MG63 (cell line): ENCODE measurements around the gene PANK2. TPM values are rescaled to one million over a fixed set of nuclear protein-coding genes. Genes with fewer than 3 reads are reported as not detected.
A peak's percentile ranks its signal among the peaks of the same experiment; 100 is the strongest.

Source experiments
- DNase-seq: peaks from one replicate; pipeline ENCODE4 v3.0.0-alpha.2; 2020
- H3K27me3 ChIP-seq: fragments of 250-450 bp; sonication (Bioruptor Pico); 2 replicates; pipeline ENCODE4 v1.5.1; 2020; ENCODE audit warnings: mild to moderate bottlenecking, moderate library complexity
- H3K36me3 ChIP-seq: fragments of 250-450 bp; sonication (Bioruptor Pico); 2 replicates; pipeline ENCODE4 v1.5.1; 2020; ENCODE audit warnings: mild to moderate bottlenecking, moderate library complexity
- H3K4me3 ChIP-seq: fragments of 250-450 bp; sonication (Bioruptor Pico); 2 replicates; pipeline ENCODE4 v1.5.1; 2020; ENCODE audit warnings: mild to moderate bottlenecking, moderate library complexity
- H3K9me3 ChIP-seq: fragments of 250-450 bp; sonication (Bioruptor Pico); 2 replicates; pipeline ENCODE4 v1.5.1; 2020; ENCODE audit warnings: mild to moderate bottlenecking, moderate library complexity
- total RNA-seq: library from RNA; depleted of rRNA; stranded (reverse); fragments of >200 nt; shearing (Covaris generic); gene quantifications from 2 replicates; pipeline ENCODE4 v1.2.3, GENCODE V29; 2014; ENCODE audit warnings: low replicate concordance

The PANK2 gene
- total RNA-seq, 1 experiment from 2014 or later, result 31.4 TPM

- peaks cover 45% of the 10 kb centered on the region for H3K36me3 ChIP-seq
- no peak overlapping the region for H3K4me3 ChIP-seq
- no peaks in the 10 kb centered on the region for H3K27me3 ChIP-seq
- H3K9me3 ChIP-seq, result no peaks in the 10 kb centered on the region
- DNase-seq, result no peak
These were observed 20.8 kb downstream of the PANK2 start for GRCh38 chr20:3909952-3910366.

GRCh38 chr20:3910853-3911252 lies 21.7 kb downstream of the PANK2 start:
- Histone ChIP-seq H3K27me3 (no peaks in the 10 kb centered on the region), H3K4me3 (no peak overlapping the region), H3K9me3 (no peaks in the 10 kb centered on the region), H3K36me3 (peaks cover 46% of the 10 kb centered on the region)
- DNase-seq, result no peak

DNA sequence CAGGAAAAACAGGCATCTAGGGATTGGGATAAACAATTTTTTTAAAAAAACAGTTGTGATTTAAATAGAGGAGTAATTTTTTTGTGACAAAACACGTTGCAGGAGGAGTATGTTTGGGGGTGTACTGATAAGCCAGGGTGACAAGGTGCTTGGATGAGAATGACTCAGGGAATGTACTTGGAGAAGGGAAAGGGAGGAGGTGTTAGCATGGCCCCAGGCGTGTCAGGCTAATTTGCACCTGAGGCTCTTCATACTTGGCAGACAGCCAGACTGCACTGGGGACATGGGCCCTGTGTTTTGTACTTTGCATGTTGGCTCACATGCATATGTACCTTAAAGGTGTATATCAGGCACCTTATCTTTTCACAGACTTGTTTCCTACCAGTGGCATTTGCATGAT lies 22.8 kb downstream of the PANK2 start:
- Histone ChIP-seq H3K4me3 (no peak overlapping the region), H3K9me3 (no peaks in the 10 kb centered on the region), H3K27me3 (no peaks in the 10 kb centered on the region), H3K36me3 (peaks cover 50% of the 10 kb centered on the region)
- no peak for DNase-seq

GRCh38 chr20:3914446-3914845 lies 25.3 kb downstream of the PANK2 start:
- H3K36me3 ChIP-seq, result peaks cover 52% of the 10 kb centered on the region

DNA sequence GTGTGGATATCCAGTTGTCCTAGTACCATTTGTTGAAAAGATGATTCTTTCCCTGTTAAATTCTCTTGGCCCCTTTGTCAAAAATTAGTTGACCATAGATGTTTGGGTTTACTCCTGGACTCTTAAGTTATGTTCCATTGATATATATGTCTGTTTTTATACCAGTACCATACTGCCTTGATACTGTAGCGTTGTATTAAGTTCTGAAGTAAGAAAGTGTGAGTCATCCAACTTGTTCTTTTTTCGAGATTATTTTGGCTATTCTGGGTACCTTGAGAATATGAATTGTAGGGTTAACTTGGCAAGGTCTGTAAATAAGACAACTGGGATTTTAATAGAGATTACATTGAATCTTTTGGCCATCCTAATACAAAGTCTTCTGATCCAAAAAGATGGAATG lies 26.5 kb downstream of the PANK2 start:
- Histone ChIP-seq H3K27me3 (no peaks in the 10 kb centered on the region), H3K36me3 (peaks cover 50% of the 10 kb centered on the region), H3K9me3 (no peaks in the 10 kb centered on the region), H3K4me3 (no peak overlapping the region)
- DNase-seq, result no peak

More at GRCh38 chr20:3914446-3914845, 25.3 kb downstream of the PANK2 start:
- Histone ChIP-seq H3K27me3 (no peaks in the 10 kb centered on the region), H3K4me3 (no peak overlapping the region), H3K9me3 (no peaks in the 10 kb centered on the region)
- no peak for DNase-seq

- H3K27me3 ChIP-seq, result no peaks in the 10 kb centered on the region
- no peak overlapping the region for H3K4me3 ChIP-seq
- H3K36me3 ChIP-seq, result peaks cover 45% of the 10 kb centered on the region
- H3K9me3 ChIP-seq, result no peaks in the 10 kb centered on the region
- DNase-seq, result no peak
These were observed 27.2 kb downstream of the PANK2 start for GRCh38 chr20:3916364-3916763.

- no peaks in the 10 kb centered on the region for H3K9me3 ChIP-seq
- no peaks in the 10 kb centered on the region for H3K27me3 ChIP-seq
- H3K36me3 ChIP-seq, result peaks cover 44% of the 10 kb centered on the region
- no peak for DNase-seq
- H3K4me3 ChIP-seq, result no peak overlapping the region
These were observed 30.2 kb downstream of the PANK2 start for GRCh38 chr20:3919352-3919751.

GRCh38 chr20:3922223-3922982 lies 33.2 kb downstream of the PANK2 start:
- no peak for DNase-seq
- Histone ChIP-seq H3K9me3 (no peaks in the 10 kb centered on the region), H3K4me3 (no peak overlapping the region), H3K36me3 (peaks cover 38% of the 10 kb centered on the region), H3K27me3 (no peaks in the 10 kb centered on the region)

DNA sequence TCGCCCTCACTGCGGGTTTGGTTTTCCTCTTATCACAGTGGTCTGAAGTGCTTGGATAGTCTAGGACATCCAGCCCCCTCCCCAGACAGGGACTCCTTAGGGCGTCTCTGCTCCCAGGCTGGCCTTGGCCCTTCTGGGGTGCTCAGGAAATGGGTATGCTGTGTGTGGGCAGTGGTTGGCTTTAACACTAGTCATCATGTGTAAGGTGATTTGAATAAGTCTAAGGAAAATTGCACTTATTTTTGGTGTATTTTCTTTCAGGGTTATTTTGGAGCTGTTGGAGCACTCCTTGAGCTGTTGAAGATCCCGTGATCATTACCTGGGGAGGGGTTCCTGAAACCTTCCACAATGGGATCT lies 33.8 kb downstream of the PANK2 start:
- Histone ChIP-seq H3K27me3 (no peaks in the 10 kb centered on the region), H3K36me3 (peaks cover 34% of the 10 kb centered on the region)

GRCh38 chr20:3923818-3924217 lies 34.6 kb downstream of the PANK2 start:
- no peaks in the 10 kb centered on the region for H3K9me3 ChIP-seq
- peak; percentile 43 for DNase-seq
- no peaks in the 10 kb centered on the region for H3K27me3 ChIP-seq
- peaks cover 28% of the 10 kb centered on the region for H3K36me3 ChIP-seq
- H3K4me3 ChIP-seq, result no peak overlapping the region

More for the DNA sequence above, 33.8 kb downstream of the PANK2 start:
- Histone ChIP-seq H3K9me3 (no peaks in the 10 kb centered on the region), H3K4me3 (no peak overlapping the region)
- no peak for DNase-seq

- Histone ChIP-seq H3K36me3 (peaks cover 23% of the 10 kb centered on the region), H3K27me3 (no peaks in the 10 kb centered on the region), H3K4me3 (no peak overlapping the region), H3K9me3 (no peaks in the 10 kb centered on the region)
- no peak for DNase-seq
These were observed 35.3 kb downstream of the PANK2 start for GRCh38 chr20:3924304-3925112.

- DNase-seq, result no peak
- H3K36me3 ChIP-seq, result peaks cover 20% of the 10 kb centered on the region
These were observed 36.0 kb downstream of the PANK2 start for GRCh38 chr20:3925113-3925695.

GRCh38 chr20:3925899-3926638 lies 36.9 kb downstream of the PANK2 start:
- peaks cover 18% of the 10 kb centered on the region for H3K36me3 ChIP-seq
- no peak for DNase-seq
- no peaks in the 10 kb centered on the region for H3K9me3 ChIP-seq
- H3K4me3 ChIP-seq, result no peak overlapping the region
- H3K27me3 ChIP-seq, result no peaks in the 10 kb centered on the region

More at GRCh38 chr20:3925113-3925695, 36.0 kb downstream of the PANK2 start:
- no peak overlapping the region for H3K4me3 ChIP-seq
- no peaks in the 10 kb centered on the region for H3K9me3 ChIP-seq
- H3K27me3 ChIP-seq, result no peaks in the 10 kb centered on the region

DNA sequence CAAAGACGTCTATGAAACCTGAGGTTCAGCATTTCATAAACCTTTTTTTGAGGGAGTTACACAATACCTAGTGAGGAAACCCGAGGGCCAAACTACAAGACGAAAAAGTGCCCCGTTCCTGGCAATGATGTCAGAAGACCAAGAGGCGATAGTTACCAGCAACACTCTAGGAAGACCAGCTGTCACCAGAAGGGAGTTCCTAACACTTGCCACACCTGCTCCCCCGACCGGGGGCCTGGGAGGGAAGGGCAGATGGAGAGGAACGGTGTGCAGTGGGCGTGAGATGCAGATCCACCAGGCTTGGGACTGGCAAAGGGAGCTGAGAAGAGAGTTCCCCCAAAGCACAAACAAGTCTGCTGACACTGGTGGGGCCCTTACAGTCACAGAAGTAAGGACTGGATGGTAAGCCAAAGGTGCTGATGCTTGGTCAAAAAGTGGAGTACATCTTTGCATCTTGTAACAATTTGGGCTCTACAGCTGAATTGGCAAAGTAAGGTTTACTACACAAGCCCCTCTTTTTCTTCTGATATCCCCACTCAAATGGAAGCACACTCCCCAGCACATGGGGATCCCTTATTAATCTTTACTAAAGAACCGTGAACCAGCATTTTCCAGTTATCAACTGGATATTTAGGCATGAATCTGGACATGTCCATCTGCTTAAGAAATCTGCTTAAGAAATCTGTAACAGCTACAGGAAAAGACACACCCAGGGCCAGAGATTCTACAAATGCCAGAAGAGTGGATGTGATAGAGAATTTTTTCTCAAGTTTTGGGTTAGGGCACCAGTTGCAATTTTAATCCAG lies 38.5 kb downstream of the PANK2 start:
- Histone ChIP-seq H3K4me3 (no peak overlapping the region), H3K27me3 (no peaks in the 10 kb centered on the region), H3K36me3 (peaks cover 18% of the 10 kb centered on the region), H3K9me3 (no peaks in the 10 kb centered on the region)
- DNase-seq, result no peak

DNA sequence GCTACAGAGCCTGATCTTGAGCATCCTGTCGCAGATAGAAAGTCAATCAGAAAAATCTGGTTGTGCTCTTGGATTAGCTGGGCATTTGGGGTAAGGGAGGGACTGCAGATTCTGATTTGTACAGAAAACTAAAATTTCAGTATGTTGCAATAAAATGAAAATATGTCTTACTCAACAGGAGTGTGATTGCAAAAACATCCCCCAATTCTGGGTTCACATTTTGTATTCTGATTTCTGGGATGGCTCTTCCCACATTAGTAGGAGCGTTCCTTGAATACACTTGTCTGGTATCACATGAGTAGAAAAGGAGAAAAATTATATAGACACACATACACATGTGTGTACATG lies 40.5 kb downstream of the PANK2 start:
- Histone ChIP-seq H3K36me3 (peaks cover 3% of the 10 kb centered on the region), H3K4me3 (no peak overlapping the region), H3K27me3 (no peaks in the 10 kb centered on the region), H3K9me3 (no peaks in the 10 kb centered on the region)
- no peak for DNase-seq
